ENCODE results near the gene SLC16A10.

DNA sequence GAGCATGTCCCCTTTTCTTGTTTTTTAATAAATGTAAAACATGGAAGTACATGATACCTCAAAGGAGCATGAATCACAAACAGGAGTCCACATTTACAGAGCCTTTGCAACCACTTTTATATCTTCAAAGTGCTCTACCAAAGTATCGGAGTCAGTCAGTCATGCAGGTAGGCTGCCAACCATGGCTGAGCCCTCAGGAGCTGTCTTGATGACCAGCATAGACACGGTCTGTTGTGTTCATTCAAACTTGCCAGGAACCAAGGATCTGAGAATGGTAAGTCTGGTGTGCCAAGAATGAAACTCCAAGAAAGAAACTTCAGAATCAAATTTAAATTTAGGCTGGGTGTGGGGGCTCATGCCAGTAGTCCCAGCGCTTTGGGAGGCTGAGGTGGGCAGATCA is 111.5 kb downstream of the SLC16A10 start:
- TF ChIP-seq POLR2AphosphoS5 (IDR thresholded peaks at IDR 0.05): no peak
- TF ChIP-seq, protein P1, sequence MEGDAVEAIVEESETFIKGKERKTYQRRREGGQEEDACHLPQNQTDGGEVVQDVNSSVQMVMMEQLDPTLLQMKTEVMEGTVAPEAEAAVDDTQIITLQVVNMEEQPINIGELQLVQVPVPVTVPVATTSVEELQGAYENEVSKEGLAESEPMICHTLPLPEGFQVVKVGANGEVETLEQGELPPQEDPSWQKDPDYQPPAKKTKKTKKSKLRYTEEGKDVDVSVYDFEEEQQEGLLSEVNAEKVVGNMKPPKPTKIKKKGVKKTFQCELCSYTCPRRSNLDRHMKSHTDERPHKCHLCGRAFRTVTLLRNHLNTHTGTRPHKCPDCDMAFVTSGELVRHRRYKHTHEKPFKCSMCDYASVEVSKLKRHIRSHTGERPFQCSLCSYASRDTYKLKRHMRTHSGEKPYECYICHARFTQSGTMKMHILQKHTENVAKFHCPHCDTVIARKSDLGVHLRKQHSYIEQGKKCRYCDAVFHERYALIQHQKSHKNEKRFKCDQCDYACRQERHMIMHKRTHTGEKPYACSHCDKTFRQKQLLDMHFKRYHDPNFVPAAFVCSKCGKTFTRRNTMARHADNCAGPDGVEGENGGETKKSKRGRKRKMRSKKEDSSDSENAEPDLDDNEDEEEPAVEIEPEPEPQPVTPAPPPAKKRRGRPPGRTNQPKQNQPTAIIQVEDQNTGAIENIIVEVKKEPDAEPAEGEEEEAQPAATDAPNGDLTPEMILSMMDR (IDR thresholded peaks at IDR 0.05): no peak
- no peak for TF ChIP-seq POLR2A (IDR thresholded peaks at IDR 0.05)
- no peak for TF ChIP-seq EP300 (IDR thresholded peaks at IDR 0.05)

Data from upper lobe of left lung (tissue), 4 donors.